ENCODE data around the gene GORAB. TPM values are rescaled to one million over a fixed set of nuclear protein-coding genes. Genes with fewer than 3 reads are reported as not detected.

The GORAB gene
- total RNA-seq, 1 donor from 2014 or later, result 6.1 TPM

DNA sequence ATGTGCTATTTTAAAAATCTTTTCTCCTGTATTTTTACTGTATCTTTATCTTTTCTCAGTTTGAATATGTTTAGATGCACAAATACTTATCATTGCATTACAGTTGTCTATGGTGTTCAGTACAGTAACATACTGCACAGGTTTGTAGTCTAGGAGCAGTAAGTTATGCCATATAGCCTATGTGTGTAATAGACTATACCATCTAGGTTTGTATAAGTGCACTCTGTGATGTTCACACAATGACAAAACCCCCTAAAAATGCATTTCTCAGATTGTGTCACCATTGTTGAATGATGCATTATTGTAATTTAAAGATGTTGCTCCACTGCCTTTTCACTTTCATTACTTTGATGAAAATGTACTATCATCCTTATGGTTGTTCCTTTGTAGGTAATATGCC is 67.1 kb downstream of the GORAB start:
- Histone ChIP-seq H3K4me3 (ENCODE audit: low read depth, low read length) (no peak overlapping the region), H3K36me3 (ENCODE audit: control insufficient read depth, insufficient read depth, low read length) (no peaks in the 10 kb centered on the region), H3K27me3 (ENCODE audit: control insufficient read depth, insufficient read depth, low read length) (no peaks in the 10 kb centered on the region)
- TF ChIP-seq, protein P1, sequence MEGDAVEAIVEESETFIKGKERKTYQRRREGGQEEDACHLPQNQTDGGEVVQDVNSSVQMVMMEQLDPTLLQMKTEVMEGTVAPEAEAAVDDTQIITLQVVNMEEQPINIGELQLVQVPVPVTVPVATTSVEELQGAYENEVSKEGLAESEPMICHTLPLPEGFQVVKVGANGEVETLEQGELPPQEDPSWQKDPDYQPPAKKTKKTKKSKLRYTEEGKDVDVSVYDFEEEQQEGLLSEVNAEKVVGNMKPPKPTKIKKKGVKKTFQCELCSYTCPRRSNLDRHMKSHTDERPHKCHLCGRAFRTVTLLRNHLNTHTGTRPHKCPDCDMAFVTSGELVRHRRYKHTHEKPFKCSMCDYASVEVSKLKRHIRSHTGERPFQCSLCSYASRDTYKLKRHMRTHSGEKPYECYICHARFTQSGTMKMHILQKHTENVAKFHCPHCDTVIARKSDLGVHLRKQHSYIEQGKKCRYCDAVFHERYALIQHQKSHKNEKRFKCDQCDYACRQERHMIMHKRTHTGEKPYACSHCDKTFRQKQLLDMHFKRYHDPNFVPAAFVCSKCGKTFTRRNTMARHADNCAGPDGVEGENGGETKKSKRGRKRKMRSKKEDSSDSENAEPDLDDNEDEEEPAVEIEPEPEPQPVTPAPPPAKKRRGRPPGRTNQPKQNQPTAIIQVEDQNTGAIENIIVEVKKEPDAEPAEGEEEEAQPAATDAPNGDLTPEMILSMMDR (IDR thresholded peaks at IDR 0.05; ENCODE audit: insufficient read depth, low read length, severe bottlenecking), result no peak
- FAIRE-seq (no peak), DNase-seq (ENCODE audit: low read depth) (no peak)

DNA sequence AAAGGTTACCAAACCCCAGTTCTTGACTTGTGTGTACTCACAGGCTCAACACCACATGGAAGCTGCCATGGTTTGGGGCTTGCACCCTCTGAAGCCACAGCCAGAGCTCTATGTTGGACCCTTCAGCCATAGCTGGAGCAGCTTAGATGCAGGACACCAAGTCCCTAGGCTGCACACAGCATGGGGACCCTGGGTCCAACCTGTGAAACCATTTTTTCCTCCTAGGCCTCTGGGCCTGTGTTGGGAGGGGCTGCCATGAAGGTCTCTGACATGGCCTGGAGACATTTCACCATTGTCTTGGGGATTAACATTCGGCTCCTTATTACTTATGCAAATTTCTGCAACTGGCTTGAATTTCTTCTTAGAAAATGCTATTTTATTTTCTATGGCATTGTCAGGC is 69.9 kb downstream of the GORAB start:
- H3K27me3 ChIP-seq (ENCODE audit: control insufficient read depth, insufficient read depth, low read length), result no peaks in the 10 kb centered on the region
- DNase-seq (ENCODE audit: low read depth) (no peak), FAIRE-seq (no peak)
- no peak overlapping the region for H3K4me3 ChIP-seq (ENCODE audit: low read depth, low read length)
- H3K36me3 ChIP-seq (ENCODE audit: control insufficient read depth, insufficient read depth, low read length), result no peaks in the 10 kb centered on the region
- TF ChIP-seq, protein P1 (IDR thresholded peaks at IDR 0.05; ENCODE audit: insufficient read depth, low read length, severe bottlenecking), result no peak

Other genes with a start within 250 kb of the GORAB start
- 0.26 TPM in 1 of 2 replicates, not detected in the other for gene PRRX1, start 132.0 kb downstream of the GORAB start, total RNA-seq

All from bronchial epithelial cell (primary cell).